Lung (tissue), 12 donors: Measurements from ENCODE around the gene TSEN54. TPM values are rescaled to one million over a fixed set of nuclear protein-coding genes. Genes with fewer than 3 reads are reported as not detected.

Experiments
- ATAC-seq: fragments of 200-7000 bp; cut with Tn5 transposase; one replicate; pipeline ENCODE4 v1.9.1; 2020; ENCODE audit warnings: moderate number of reproducible peaks; ENCODE audit not compliant: insufficient read depth, low FRiP score
- DNase-seq, 3 donors: peaks; one replicate each; pipeline ENCODE4 v3.0.0-alpha.2; 2013 to 2017
- H3K27ac ChIP-seq, 2 donors: one replicate each; pipeline ENCODE4 v1.5.1; 2013; ENCODE audit warnings: mild to moderate bottlenecking in 2 of 2, moderate library complexity in 2 of 2, control low read depth in 1 of 2, inconsistent platforms in 1 of 2, low read depth in 1 of 2, low read length in 1 of 2
- H3K27me3 ChIP-seq, 3 donors: one replicate each; pipeline ENCODE4 v1.5.1; 2013; ENCODE audit warnings: low read length in 2 of 3; ENCODE audit not compliant: control insufficient read depth in 3 of 3, insufficient read depth in 3 of 3
- H3K36me3 ChIP-seq, 4 donors: one replicate each; pipeline ENCODE4 v1.5.1; 2013; ENCODE audit warnings: low read length in 4 of 4, mild to moderate bottlenecking in 1 of 4, moderate library complexity in 1 of 4; ENCODE audit not compliant: control insufficient read depth in 4 of 4, insufficient read depth in 4 of 4
- H3K4me1 ChIP-seq, 5 donors: one replicate each; pipeline ENCODE4 v1.5.1; 2013; ENCODE audit warnings: low read length in 5 of 5, mild to moderate bottlenecking in 2 of 5, moderate library complexity in 1 of 5; ENCODE audit not compliant: control insufficient read depth in 5 of 5, insufficient read depth in 5 of 5
- H3K4me3 ChIP-seq: one replicate; pipeline ENCODE4 v1.5.1; 2013; ENCODE audit warnings: mild to moderate bottlenecking, control low read depth, moderate library complexity
- H3K9ac ChIP-seq, 2 donors: one replicate each; pipeline ENCODE4 v1.5.1; 2013; ENCODE audit warnings: low read length in 2 of 2, control low read depth in 1 of 2; ENCODE audit not compliant: insufficient read depth in 1 of 2
- H3K9me3 ChIP-seq, 4 donors: one replicate each; pipeline ENCODE4 v1.5.1; 2013; ENCODE audit warnings: low read length in 3 of 4, mild to moderate bottlenecking in 1 of 4, moderate library complexity in 1 of 4; ENCODE audit not compliant: control insufficient read depth in 4 of 4, insufficient read depth in 3 of 4
- WGBS, 2 donors: extraction: QIAGEN DNeasy Blood & Tissue Kit; methylation state at CpG; one replicate each; pipeline ENCODE4 v1.1.7; 2013; 5-methylcytosine and 5-hydroxymethylcytosine counted together
- polyA plus RNA-seq, 2 donors: library from polyadenylated mRNA; stranded (reverse); fragments of 200-250 nt; gene quantifications; one replicate each; pipeline ENCODE4 v1.2.1, GENCODE V29; 2013
- total RNA-seq, 2 donors: library from RNA; depleted of rRNA in 1 of 2; stranded (reverse); fragments of >200 nt in 1 of 2; gene quantifications; one replicate each; pipeline ENCODE4 v1.2.1, GENCODE V29; 2014 to 2021
- TF ChIP-seq, protein P1 (sequence below): IDR thresholded peaks from 2 replicates; pipeline ENCODE4 v1.5.1; 2012; ENCODE audit warnings: mild to moderate bottlenecking; ENCODE audit errors: control extremely low read depth, extremely low read depth
- donor health status: control.
- donor health status: control.
- donor health status: Bipolar disorder and iron deficiency.
- donor health status: healthy.
- donor health status: DM: yes; HTN: yes; CAD: no.

Gene TSEN54
- total and polyA plus RNA-seq, 4 donors: 18.4 to 36.5 (median 21.6) TPM

GRCh38 chr17:75475144-75475835 is 41.0 kb upstream of the TSEN54 start:
- 74 to 78% methylated on average over 13 of the region's 13 CpGs for WGBS, 2 donors
- Histone ChIP-seq H3K4me1 (peaks cover 9 to 28% (median 21%) of the 10 kb centered on the region in 5 donors), H3K27ac (peak overlapping the region in 1 of 2 donors; percentile 8), H3K27me3 (no peaks in the 10 kb centered on the region), H3K9ac (no peak overlapping the region), H3K9me3 (no peaks in the 10 kb centered on the region), H3K36me3 (peaks cover 0 to 19% (median 16%) of the 10 kb centered on the region in 4 donors), H3K4me3 (no peak overlapping the region)
- TF ChIP-seq, protein P1, sequence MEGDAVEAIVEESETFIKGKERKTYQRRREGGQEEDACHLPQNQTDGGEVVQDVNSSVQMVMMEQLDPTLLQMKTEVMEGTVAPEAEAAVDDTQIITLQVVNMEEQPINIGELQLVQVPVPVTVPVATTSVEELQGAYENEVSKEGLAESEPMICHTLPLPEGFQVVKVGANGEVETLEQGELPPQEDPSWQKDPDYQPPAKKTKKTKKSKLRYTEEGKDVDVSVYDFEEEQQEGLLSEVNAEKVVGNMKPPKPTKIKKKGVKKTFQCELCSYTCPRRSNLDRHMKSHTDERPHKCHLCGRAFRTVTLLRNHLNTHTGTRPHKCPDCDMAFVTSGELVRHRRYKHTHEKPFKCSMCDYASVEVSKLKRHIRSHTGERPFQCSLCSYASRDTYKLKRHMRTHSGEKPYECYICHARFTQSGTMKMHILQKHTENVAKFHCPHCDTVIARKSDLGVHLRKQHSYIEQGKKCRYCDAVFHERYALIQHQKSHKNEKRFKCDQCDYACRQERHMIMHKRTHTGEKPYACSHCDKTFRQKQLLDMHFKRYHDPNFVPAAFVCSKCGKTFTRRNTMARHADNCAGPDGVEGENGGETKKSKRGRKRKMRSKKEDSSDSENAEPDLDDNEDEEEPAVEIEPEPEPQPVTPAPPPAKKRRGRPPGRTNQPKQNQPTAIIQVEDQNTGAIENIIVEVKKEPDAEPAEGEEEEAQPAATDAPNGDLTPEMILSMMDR: no peak
- ATAC-seq (no peak), DNase-seq (peak in 1 of 3 donors; percentile 32)

GRCh38 chr17:75475851-75476250 is 40.5 kb upstream of the TSEN54 start:
- peak; percentile 64 to 88 (median 81) for DNase-seq

GRCh38 chr17:75476271-75476671 is 40.1 kb upstream of the TSEN54 start:
- H3K27me3 ChIP-seq: no peaks in the 10 kb centered on the region
- no peaks in the 10 kb centered on the region for H3K9me3 ChIP-seq
- H3K9ac ChIP-seq: no peak overlapping the region
- no peak for ATAC-seq
- H3K4me3 ChIP-seq: no peak overlapping the region
- H3K4me1 ChIP-seq: peaks cover 9 to 31% (median 23%) of the 10 kb centered on the region in 5 donors
- peaks cover 0 to 19% (median 16%) of the 10 kb centered on the region in 4 donors for H3K36me3 ChIP-seq
- H3K27ac ChIP-seq: peak overlapping the region in 1 of 2 donors; percentile 53
- DNase-seq: peak; percentile 60 to 83 (median 68)
- TF ChIP-seq, protein P1: no peak
- WGBS, 2 donors: 51 to 79% methylated on average over 8 of the region's 8 CpGs

More at GRCh38 chr17:75475851-75476250, 40.5 kb upstream of the TSEN54 start:
- Histone ChIP-seq H3K36me3 (peaks cover 0 to 19% (median 16%) of the 10 kb centered on the region in 4 donors), H3K9me3 (no peaks in the 10 kb centered on the region), H3K27me3 (no peaks in the 10 kb centered on the region), H3K27ac (peak overlapping the region in 1 of 2 donors; percentile 8), H3K9ac (no peak overlapping the region), H3K4me1 (peaks cover 9 to 28% (median 22%) of the 10 kb centered on the region in 5 donors), H3K4me3 (no peak overlapping the region)
- 49 to 60% methylated on average over 3 of the region's 3 CpGs for WGBS, 2 donors
- TF ChIP-seq, protein P1: no peak
- no peak for ATAC-seq
